Chondrocyte (in vitro differentiated cells): Measurements from ENCODE around the gene RECQL5. TPM values are rescaled to one million over a fixed set of nuclear protein-coding genes. Genes with fewer than 3 reads are reported as not detected.
"Not testable (repeated sequence)": the region's sequence is repeated elsewhere in the genome, so short reads cannot be mapped to it uniquely, and the experiment has no call there.

Experiments
- DNase-seq: peaks from one replicate; pipeline ENCODE4 v3.0.0; 2021; ENCODE audit warnings: mixed read lengths, low spot score
- H3K27ac Mint-ChIP-seq: one replicate; pipeline ENCODE4 v1.8.0; 2021; ENCODE audit warnings: mild to moderate bottlenecking, moderate library complexity, mixed read lengths; ENCODE audit not compliant: unreplicated experiment
- H3K27me3 Mint-ChIP-seq: 2 replicates; pipeline ENCODE4 v1.8.0; 2021; ENCODE audit warnings: low read depth, mixed read lengths
- H3K36me3 Mint-ChIP-seq: 2 replicates; pipeline ENCODE4 v1.8.0; 2021; ENCODE audit warnings: low read depth, mixed read lengths
- H3K4me1 Mint-ChIP-seq: 2 replicates; pipeline ENCODE4 v1.8.0; 2021; ENCODE audit warnings: low read depth, mild to moderate bottlenecking, mixed read lengths
- H3K4me3 Mint-ChIP-seq: one replicate; pipeline ENCODE4 v1.8.0; 2021; ENCODE audit warnings: mild to moderate bottlenecking, moderate library complexity, mixed read lengths; ENCODE audit not compliant: unreplicated experiment
- H3K9me3 Mint-ChIP-seq: 2 replicates; pipeline ENCODE4 v1.8.0; 2021; ENCODE audit warnings: low read depth, mixed read lengths
- total RNA-seq: library from RNA; stranded (reverse); gene quantifications from 3 replicates; pipeline ENCODE4 v1.2.1, GENCODE V29; 2021
- TF ChIP-seq, protein P1 (sequence below): fragments of 200-600 bp; sonication (generic); IDR thresholded peaks from 2 replicates; pipeline ENCODE4 v1.5.0; 2021; ENCODE audit warnings: antibody characterized with exemption, mild to moderate bottlenecking, moderate library complexity

The RECQL5 gene
- total RNA-seq, 1 donor from 2014 or later, result 20.4 TPM

DNA sequence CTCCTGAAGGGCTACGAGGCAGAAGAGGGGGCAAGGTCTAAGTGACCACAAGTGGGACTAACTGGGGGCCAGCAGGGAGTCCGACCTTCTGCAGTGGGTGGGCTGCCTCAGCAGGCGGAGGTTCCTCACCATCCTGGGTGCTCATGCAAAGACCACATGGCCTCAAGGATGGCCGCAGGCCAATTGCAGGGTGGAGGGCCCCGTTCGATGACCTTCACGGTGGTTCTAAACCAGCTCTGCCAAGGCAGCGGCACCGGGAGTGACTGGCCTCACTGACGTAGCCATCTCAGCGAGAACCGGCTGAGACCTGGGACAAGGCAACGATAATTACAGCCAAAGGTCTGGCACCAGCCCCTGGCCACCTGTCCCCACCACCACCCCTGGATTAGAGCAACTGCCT is 28.1 kb downstream of the RECQL5 start:
- peaks cover 2% of the 10 kb centered on the region for H3K36me3 Mint-ChIP-seq
- peak; percentile 90 for DNase-seq
- H3K4me3 Mint-ChIP-seq, result no peak overlapping the region
- no peaks in the 10 kb centered on the region for H3K27me3 Mint-ChIP-seq
- TF ChIP-seq, protein P1, sequence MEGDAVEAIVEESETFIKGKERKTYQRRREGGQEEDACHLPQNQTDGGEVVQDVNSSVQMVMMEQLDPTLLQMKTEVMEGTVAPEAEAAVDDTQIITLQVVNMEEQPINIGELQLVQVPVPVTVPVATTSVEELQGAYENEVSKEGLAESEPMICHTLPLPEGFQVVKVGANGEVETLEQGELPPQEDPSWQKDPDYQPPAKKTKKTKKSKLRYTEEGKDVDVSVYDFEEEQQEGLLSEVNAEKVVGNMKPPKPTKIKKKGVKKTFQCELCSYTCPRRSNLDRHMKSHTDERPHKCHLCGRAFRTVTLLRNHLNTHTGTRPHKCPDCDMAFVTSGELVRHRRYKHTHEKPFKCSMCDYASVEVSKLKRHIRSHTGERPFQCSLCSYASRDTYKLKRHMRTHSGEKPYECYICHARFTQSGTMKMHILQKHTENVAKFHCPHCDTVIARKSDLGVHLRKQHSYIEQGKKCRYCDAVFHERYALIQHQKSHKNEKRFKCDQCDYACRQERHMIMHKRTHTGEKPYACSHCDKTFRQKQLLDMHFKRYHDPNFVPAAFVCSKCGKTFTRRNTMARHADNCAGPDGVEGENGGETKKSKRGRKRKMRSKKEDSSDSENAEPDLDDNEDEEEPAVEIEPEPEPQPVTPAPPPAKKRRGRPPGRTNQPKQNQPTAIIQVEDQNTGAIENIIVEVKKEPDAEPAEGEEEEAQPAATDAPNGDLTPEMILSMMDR, result no peak
- H3K27ac Mint-ChIP-seq, result no peak overlapping the region
- H3K9me3 Mint-ChIP-seq, result no peaks in the 10 kb centered on the region
- H3K4me1 Mint-ChIP-seq, result peaks cover 6% of the 10 kb centered on the region

DNA sequence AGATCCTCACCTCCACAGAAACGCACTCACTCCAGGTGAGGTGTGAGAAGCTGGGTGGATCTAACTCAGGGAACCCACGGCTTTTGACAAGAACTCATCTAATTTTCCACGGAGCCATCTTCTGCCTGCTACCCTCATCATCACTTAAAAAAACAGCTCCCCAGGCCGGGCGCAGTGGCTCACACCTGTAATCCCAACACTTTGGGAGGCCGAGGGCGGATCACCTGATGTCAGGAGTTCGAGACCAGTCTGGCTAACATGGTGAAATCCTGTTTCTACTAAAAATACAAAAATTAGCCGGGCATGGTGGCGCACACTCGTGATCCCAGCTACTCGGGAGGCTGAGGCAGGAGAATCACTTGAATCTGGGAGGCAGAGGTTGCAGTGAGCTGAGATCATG is 28.9 kb downstream of the RECQL5 start:
- DNase-seq, H3K27me3 Mint-ChIP-seq, H3K4me3 Mint-ChIP-seq, H3K36me3 Mint-ChIP-seq, H3K27ac Mint-ChIP-seq, H3K9me3 Mint-ChIP-seq: not testable (repeated sequence)
- H3K4me1 Mint-ChIP-seq, result peaks cover 14% of the 10 kb centered on the region

DNA sequence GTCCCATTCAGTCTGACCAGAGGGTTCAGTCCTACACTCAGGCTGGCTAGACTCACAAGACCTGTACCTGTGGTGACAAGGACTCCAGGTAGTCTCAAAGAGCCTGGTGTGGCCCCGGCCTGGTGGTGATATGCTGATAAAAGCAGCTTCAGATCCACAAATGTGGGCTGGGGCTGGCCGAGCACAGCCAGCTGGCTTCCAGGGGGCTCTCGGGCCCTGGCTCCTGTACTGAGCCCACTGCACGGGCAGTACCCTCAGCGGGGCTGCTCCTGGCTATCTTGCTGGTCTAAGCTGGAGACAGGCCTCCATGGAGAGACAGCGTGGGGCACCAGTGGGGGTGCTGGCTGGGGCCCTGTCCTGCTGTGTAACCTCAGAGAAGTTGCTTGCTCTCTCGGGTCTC is 29.4 kb downstream of the RECQL5 start:
- Mint-ChIP-seq H3K4me1 (peaks cover 18% of the 10 kb centered on the region), H3K9me3 (no peaks in the 10 kb centered on the region), H3K4me3 (no peak overlapping the region), H3K27me3 (no peaks in the 10 kb centered on the region), H3K27ac (no peak overlapping the region), H3K36me3 (peaks cover 2% of the 10 kb centered on the region)
- TF ChIP-seq, protein P1, result no peak
- DNase-seq, result peak; percentile 80

DNA sequence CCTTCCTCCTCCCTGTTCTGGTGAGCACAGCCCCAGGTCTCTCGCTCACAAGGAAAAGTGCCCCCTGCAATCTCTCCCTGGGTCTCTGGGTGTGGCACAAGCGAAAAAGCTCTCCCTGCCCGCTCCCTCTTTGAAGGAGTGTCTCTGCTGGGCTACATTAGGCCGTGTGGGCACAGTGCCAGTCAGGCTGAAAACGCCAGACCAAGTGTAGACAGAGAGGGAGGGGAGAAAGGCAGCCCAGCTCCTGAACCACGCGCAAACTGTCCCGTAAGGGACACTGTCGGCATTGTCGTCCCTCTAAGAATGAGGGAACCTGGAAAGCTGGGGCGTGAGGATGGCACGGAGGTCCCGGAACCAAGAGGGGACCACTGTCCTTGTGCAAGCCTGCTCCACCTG is 29.8 kb downstream of the RECQL5 start:
- H3K27me3 Mint-ChIP-seq, result no peaks in the 10 kb centered on the region
- no peak overlapping the region for H3K27ac Mint-ChIP-seq
- H3K9me3 Mint-ChIP-seq, result no peaks in the 10 kb centered on the region
- TF ChIP-seq, protein P1, result no peak
- H3K36me3 Mint-ChIP-seq, result peaks cover 2% of the 10 kb centered on the region
- no peak for DNase-seq
- no peak overlapping the region for H3K4me3 Mint-ChIP-seq
- H3K4me1 Mint-ChIP-seq, result peaks cover 18% of the 10 kb centered on the region

DNA sequence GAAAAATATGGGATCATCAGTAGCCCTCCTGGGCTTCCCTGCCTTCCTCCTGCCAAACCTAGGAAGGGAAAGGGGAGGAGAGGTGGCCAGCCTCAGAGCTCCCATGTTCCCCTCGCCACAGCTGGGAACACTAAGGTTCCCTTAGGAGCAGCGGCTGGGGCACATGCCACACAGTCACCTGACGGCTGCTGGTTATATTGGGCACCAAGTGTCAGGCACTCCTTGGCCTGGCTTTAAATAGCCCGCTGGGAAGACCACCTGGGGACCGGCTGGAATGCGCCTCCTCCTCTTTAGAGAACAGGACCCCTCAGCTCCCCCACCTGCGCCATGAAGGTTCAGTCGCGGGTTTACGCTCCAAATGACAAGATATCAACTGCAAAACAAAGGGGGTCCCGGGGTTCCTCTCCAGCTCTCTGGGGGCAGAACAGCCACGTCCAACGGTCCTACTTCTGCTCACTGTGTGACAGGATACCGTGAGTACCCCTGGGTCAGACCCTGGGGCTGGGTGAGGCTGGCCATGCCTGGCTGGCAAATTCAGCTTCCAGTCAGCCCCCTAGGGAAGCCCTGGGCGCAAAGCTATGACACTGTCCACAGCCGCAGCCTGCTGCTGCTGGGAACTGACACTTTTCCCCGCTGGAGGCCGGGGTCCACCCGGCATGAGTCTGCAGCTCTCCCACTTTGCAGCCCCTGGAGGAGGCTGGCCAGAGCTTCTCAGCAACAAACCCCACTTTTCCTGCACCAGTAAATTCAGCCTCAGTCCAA is 30.4 kb downstream of the RECQL5 start:
- TF ChIP-seq, protein P1, result no peak
- Mint-ChIP-seq H3K9me3 (no peaks in the 10 kb centered on the region), H3K27me3 (no peaks in the 10 kb centered on the region), H3K27ac (no peak overlapping the region), H3K36me3 (no peaks in the 10 kb centered on the region), H3K4me1 (peaks cover 18% of the 10 kb centered on the region), H3K4me3 (no peak overlapping the region)
- DNase-seq, result peak; percentile 59
